Keratinocyte (primary cell): Measurements from ENCODE around the gene BTBD10. TPM values are rescaled to one million over a fixed set of nuclear protein-coding genes. Genes with fewer than 3 reads are reported as not detected.

ENCODE experiments used
- DNase-seq: peaks from one replicate; pipeline ENCODE4 v3.0.0-alpha.2; 2011; ENCODE audit warnings: low read depth, missing footprints, low spot score
- FAIRE-seq: peaks from 2 replicates; lab custom pipeline; 2011; peaks lifted over from hg19 to GRCh38; lab: Jason Lieb, UNC
- H2AFZ ChIP-seq: 2 replicates; pipeline ENCODE4 v1.6.0; 2012; ENCODE audit warnings: low read length, control low read depth, inconsistent platforms; ENCODE audit not compliant: control insufficient read depth
- H3K27ac ChIP-seq: 2 replicates; pipeline ENCODE4 v1.5.1; 2011; ENCODE audit warnings: low read length; ENCODE audit not compliant: control insufficient read depth, insufficient read depth
- H3K27me3 ChIP-seq: 3 replicates; pipeline ENCODE4 v1.6.0; 2011; ENCODE audit warnings: low read length; ENCODE audit not compliant: control insufficient read depth, insufficient read depth; ENCODE audit errors: extremely low read depth
- H3K36me3 ChIP-seq, 2 experiments: 2 replicates in 1 of 2; 3 replicates in 1 of 2; pipeline ENCODE4 v1.5.1; 2011; ENCODE audit warnings: low read length in 2 of 2, mild to moderate bottlenecking in 1 of 2; ENCODE audit not compliant: control insufficient read depth in 2 of 2, insufficient read depth in 2 of 2; ENCODE audit errors: extremely low read depth in 1 of 2
- H3K4me1 ChIP-seq: 3 replicates; pipeline ENCODE4 v1.5.1; 2011; ENCODE audit warnings: low read length; ENCODE audit not compliant: control insufficient read depth, insufficient read depth; ENCODE audit errors: extremely low read depth
- H3K4me2 ChIP-seq: 3 replicates; pipeline ENCODE4 v1.6.0; 2011; ENCODE audit warnings: low read depth, low read length; ENCODE audit not compliant: control insufficient read depth, insufficient read depth; ENCODE audit errors: extremely low read depth
- H3K4me3 ChIP-seq, 3 experiments: fragments of 200-600 bp in 1 of 3; sonication (generic) in 1 of 3; 2 replicates in 2 of 3; 3 replicates in 1 of 3; pipeline ENCODE4 v1.5.1; 2011 to 2016; ENCODE audit warnings: low read length in 3 of 3, mild to moderate bottlenecking in 3 of 3, control low read depth in 2 of 3, inconsistent platforms in 1 of 3, low read depth in 1 of 3, mixed read lengths in 1 of 3, mixed run types in 1 of 3, moderate library complexity in 1 of 3; ENCODE audit not compliant: control insufficient read depth in 2 of 3, insufficient read depth in 2 of 3; ENCODE audit errors: extremely low read depth in 1 of 3
- H3K79me2 ChIP-seq: 2 replicates; pipeline ENCODE4 v1.6.0; 2012; ENCODE audit warnings: low read length; ENCODE audit not compliant: control insufficient read depth, insufficient read depth
- H3K9ac ChIP-seq: 3 replicates; pipeline ENCODE4 v1.6.0; 2011; ENCODE audit warnings: low read length; ENCODE audit not compliant: control insufficient read depth, insufficient read depth; ENCODE audit errors: extremely low read depth
- H3K9me1 ChIP-seq: 3 replicates; pipeline ENCODE4 v1.6.0; 2011; ENCODE audit warnings: low read length; ENCODE audit not compliant: control insufficient read depth, insufficient read depth; ENCODE audit errors: extremely low read depth
- H3K9me3 ChIP-seq: 2 replicates; pipeline ENCODE4 v1.5.1; 2012; ENCODE audit warnings: low read depth, low read length; ENCODE audit not compliant: control insufficient read depth
- H4K20me1 ChIP-seq: 3 replicates; pipeline ENCODE4 v1.6.0; 2011; ENCODE audit warnings: low read length; ENCODE audit not compliant: control insufficient read depth, insufficient read depth; ENCODE audit errors: extremely low read depth
- CTCF ChIP-seq, 3 experiments: IDR thresholded peaks in 1 of 3; conservative IDR thresholded peaks in 1 of 3; optimal IDR thresholded peaks in 1 of 3; 2 replicates in 2 of 3; 3 replicates in 1 of 3; pipeline versions ENCODE3 to v1.5.1; 2011; ENCODE audit warnings: low read length in 3 of 3, mild to moderate bottlenecking in 3 of 3, moderate library complexity in 2 of 3, control low read depth in 1 of 3, inconsistent platforms in 1 of 3; ENCODE audit not compliant: insufficient read depth in 2 of 3; ENCODE audit errors: extremely low read depth in 1 of 3
- EZH2 ChIP-seq: IDR thresholded peaks from one replicate; pipeline ENCODE4 v1.6.1; 2012; ENCODE audit warnings: inconsistent platforms, mild to moderate bottlenecking, low read length, moderate library complexity
- dilution Hi-C: fragments of 300-500 bp; cut with MboI; formaldehyde crosslinking; loops from one replicate; pipeline ENCODE4 v1.7.0; 2020; ENCODE audit warnings: low sequenced_read_pairs; ENCODE audit not compliant: extremely low pct_ligation_motif_present
- polyA plus RNA-seq, 5 experiments: library from polyadenylated mRNA; depleted of rRNA in 3 of 5; stranded (reverse) in 3 of 5; stranded (forward) in 1 of 5; unstranded in 1 of 5; fragments of >200 nt; gene quantifications; 1 replicate in 1 of 5; 2 replicates in 3 of 5; 3 replicates in 1 of 5; pipeline versions ENCODE4 v1.2.1 to v1.2.3, GENCODE V29; 2011 to 2012; ENCODE audit warnings: missing spikeins in 2 of 5, low read depth in 1 of 5, low replicate concordance in 1 of 5

BTBD10 gene
- polyA plus RNA-seq, 1 donor (not counting 4 experiments of a cell fraction or from before 2014, with no cell fraction given): 76.0 TPM

DNA sequence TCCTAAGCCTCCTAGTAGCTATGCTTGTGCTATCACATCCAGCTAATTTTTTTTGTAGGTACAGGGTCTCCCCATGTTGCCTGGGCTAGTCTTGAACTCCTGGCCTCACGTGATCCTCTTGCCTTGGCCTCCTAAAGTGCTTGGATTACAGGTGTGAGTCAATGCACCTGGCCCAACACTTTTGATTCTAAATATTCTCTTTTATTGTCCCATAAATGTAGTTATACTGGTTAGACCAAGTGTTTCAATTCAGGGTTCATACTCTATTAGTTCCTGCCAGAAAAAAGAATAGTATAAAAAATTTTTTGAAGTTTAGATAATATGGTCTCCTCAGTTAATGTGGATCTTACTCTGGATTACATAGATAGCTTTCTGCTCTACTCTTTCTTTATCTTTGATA lies 39.5 kb upstream of the BTBD10 start:
- Histone ChIP-seq H4K20me1 (no peaks in the 10 kb centered on the region), H3K36me3 (no peaks in the 10 kb centered on the region), H3K9me1 (no peaks in the 10 kb centered on the region), H3K79me2 (no peaks in the 10 kb centered on the region), H3K4me2 (no peak overlapping the region), H3K4me1 (no peaks in the 10 kb centered on the region), H3K9me3 (no peaks in the 10 kb centered on the region), H3K27me3 (peaks cover 4% of the 10 kb centered on the region), H3K9ac (no peak overlapping the region), H3K4me3 (no peak overlapping the region), H3K27ac (no peak overlapping the region), H2AFZ (no peak overlapping the region)
- FAIRE-seq: no peak
- no peak for DNase-seq
- TF ChIP-seq EZH2 (no peak), CTCF (optimal IDR thresholded peaks at IDR 0.05 in 1 of 3, IDR thresholded peaks at IDR 0.05 in 1 of 3, conservative IDR thresholded peaks at IDR 0.05 in 1 of 3; ENCODE audit: extremely low read depth in 1 of 3, insufficient read depth in 2 of 3, low read length in 3 of 3) (no peak)
- dilution Hi-C loops: no loop called here

DNA sequence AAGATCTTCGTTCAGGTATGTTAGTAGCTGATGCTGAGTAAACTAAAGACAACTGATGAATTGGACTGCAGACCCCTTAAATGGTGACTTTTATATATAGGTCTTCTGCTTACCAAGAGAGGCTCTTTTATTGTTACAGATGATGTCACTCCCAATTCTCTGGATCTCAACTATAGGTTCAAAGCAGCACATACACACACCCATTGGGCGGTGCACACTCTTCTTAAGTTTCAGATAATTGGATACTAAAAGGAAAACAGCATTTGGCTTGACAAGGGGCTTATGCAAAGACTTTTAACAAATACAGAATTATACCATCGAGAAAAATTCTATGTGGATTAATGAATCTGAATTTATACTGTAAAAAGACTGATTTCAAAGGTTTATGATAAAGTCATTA lies 32.9 kb upstream of the BTBD10 start, which contains the start of gene PTH:
Gene PTH, minus strand, starts transcription at position 69 of the 400 bp plus-strand sequence. CDS start 3,142 bp downstream, outside the sequence.
- Histone ChIP-seq H3K9me1 (no peaks in the 10 kb centered on the region), H2AFZ (no peak within 1 kb of the TSS), H3K4me2 (no peak within 1 kb of the TSS), H3K27me3 (no peaks in the 10 kb centered on the region), H3K79me2 (no peaks in the 10 kb centered on the region), H3K4me3 (no peak within 1 kb of the TSS), H3K9ac (no peak within 1 kb of the TSS), H3K9me3 (no peaks in the 10 kb centered on the region), H4K20me1 (no peaks in the 10 kb centered on the region), H3K4me1 (no peaks in the 10 kb centered on the region), H3K36me3 (no peaks in the 10 kb centered on the region), H3K27ac (no peak within 1 kb of the TSS)
- DNase-seq (no peak), FAIRE-seq (no peak)
- dilution Hi-C loops: no loop called here
- TF ChIP-seq EZH2: no peak
- TF ChIP-seq CTCF (optimal IDR thresholded peaks at IDR 0.05 in 1 of 3, IDR thresholded peaks at IDR 0.05 in 1 of 3, conservative IDR thresholded peaks at IDR 0.05 in 1 of 3; ENCODE audit: extremely low read depth in 1 of 3, insufficient read depth in 2 of 3, low read length in 3 of 3): no peak
